GM12891 (cell line): ENCODE results near the gene KCTD11.

ENCODE experiments used
- POLR2A ChIP-seq: IDR thresholded peaks from 2 replicates; pipeline ENCODE4 v1.6.1; 2011; ENCODE audit warnings: low read depth, low read length, control low read depth
- POU2F2 ChIP-seq: IDR thresholded peaks from 2 replicates; pipeline ENCODE4 v1.6.1; 2011; ENCODE audit warnings: low read depth, mild to moderate bottlenecking, control low read depth, low read length, moderate library complexity
- SPI1 ChIP-seq: IDR thresholded peaks from 2 replicates; pipeline ENCODE4 v1.6.1; 2011; ENCODE audit warnings: low read depth, low read length, control low read depth
- TAF1 ChIP-seq: IDR thresholded peaks from 2 replicates; pipeline ENCODE4 v1.6.1; 2011; ENCODE audit warnings: low read depth, low read length, control low read depth

GRCh38 chr17:7311110-7311705, 40.8 kb upstream of the KCTD11 start:
- peak; percentile 63 for TF ChIP-seq POLR2A
- TF ChIP-seq TAF1, result no peak
- no peak for TF ChIP-seq SPI1
- TF ChIP-seq POU2F2, result no peak
